Esophagus muscularis mucosa (tissue), 4 donors: Measurements from ENCODE around the gene PDCD1.
"Not testable (repeated sequence)": the region's sequence is repeated elsewhere in the genome, so short reads cannot be mapped to it uniquely, and the experiment has no call there.

Source experiments
- EP300 ChIP-seq: sonication (generic); formaldehyde crosslinking; IDR thresholded peaks from one replicate; pipeline ENCODE4 v1.6.1; 2017; ENCODE audit warnings: antibody characterized with exemption
- POLR2A ChIP-seq: fragments of 450-650 bp; IDR thresholded peaks from one replicate; pipeline ENCODE4 v1.6.1; 2017; ENCODE audit warnings: antibody characterized with exemption, moderate library complexity, mild to moderate bottlenecking, low read depth
- POLR2AphosphoS5 ChIP-seq, 2 donors: sonication (generic); formaldehyde crosslinking; IDR thresholded peaks; one replicate each; pipeline ENCODE4 v1.6.1; 2017; ENCODE audit warnings: antibody characterized with exemption in 2 of 2
- TF ChIP-seq, protein P1 (sequence below), 3 experiments: fragments of 200-600 bp in 2 of 3; fragments of 450-650 bp in 1 of 3; sonication (generic) in 2 of 3; IDR thresholded peaks; one replicate each; pipeline ENCODE4 v1.5.1; 2017 to 2019; ENCODE audit warnings: antibody characterized with exemption in 3 of 3, mild to moderate bottlenecking in 2 of 3, moderate library complexity in 1 of 3

DNA sequence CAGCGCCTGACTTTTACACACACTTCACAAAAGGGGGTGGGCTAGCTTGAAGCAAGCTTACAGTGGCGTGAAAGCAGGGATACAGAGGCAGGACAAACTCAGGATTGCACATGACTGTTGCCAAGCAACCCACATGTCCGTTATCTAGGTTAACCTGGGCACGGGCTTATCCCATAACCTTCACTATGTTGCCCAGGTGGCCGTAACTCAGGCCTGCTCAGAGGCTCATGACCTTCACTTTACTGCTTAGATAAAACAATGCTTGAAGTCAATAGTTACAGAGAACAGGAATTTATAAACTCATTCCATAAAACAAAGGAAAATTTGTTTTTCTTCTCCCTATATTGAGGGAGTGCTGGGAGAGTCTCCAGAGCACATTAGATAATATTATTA, 47.7 kb upstream of the PDCD1 start:
- TF ChIP-seq, protein P1, sequence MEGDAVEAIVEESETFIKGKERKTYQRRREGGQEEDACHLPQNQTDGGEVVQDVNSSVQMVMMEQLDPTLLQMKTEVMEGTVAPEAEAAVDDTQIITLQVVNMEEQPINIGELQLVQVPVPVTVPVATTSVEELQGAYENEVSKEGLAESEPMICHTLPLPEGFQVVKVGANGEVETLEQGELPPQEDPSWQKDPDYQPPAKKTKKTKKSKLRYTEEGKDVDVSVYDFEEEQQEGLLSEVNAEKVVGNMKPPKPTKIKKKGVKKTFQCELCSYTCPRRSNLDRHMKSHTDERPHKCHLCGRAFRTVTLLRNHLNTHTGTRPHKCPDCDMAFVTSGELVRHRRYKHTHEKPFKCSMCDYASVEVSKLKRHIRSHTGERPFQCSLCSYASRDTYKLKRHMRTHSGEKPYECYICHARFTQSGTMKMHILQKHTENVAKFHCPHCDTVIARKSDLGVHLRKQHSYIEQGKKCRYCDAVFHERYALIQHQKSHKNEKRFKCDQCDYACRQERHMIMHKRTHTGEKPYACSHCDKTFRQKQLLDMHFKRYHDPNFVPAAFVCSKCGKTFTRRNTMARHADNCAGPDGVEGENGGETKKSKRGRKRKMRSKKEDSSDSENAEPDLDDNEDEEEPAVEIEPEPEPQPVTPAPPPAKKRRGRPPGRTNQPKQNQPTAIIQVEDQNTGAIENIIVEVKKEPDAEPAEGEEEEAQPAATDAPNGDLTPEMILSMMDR (IDR thresholded peaks at IDR 0.05), result not testable (repeated sequence)
- not testable (repeated sequence) for TF ChIP-seq POLR2AphosphoS5 (IDR thresholded peaks at IDR 0.05); POLR2A; EP300
